GM10847 (cell line): Measurements from ENCODE around the gene MYO10.

ENCODE experiments used
- POLR2A ChIP-seq: IDR thresholded peaks from 2 replicates; pipeline ENCODE4 v1.6.1; 2011; ENCODE audit not compliant: insufficient read length; ENCODE audit errors: extremely low read depth

MYO10 gene

GRCh38 chr5:16907270-16907669 lies 28.8 kb downstream of the MYO10 start:
- no peak for TF ChIP-seq POLR2A

- no peak for TF ChIP-seq POLR2A
Measured at GRCh38 chr5:16906255-16906654, 29.8 kb downstream of the MYO10 start.

GRCh38 chr5:16903480-16904300 lies 32.4 kb downstream of the MYO10 start:
- TF ChIP-seq POLR2A, result no peak

- no peak for TF ChIP-seq POLR2A
Measured at GRCh38 chr5:16902846-16903245, 33.2 kb downstream of the MYO10 start.

GRCh38 chr5:16901021-16901644 lies 35.0 kb downstream of the MYO10 start:
- no peak for TF ChIP-seq POLR2A

- TF ChIP-seq POLR2A, result no peak
Measured at GRCh38 chr5:16899171-16899570, 36.9 kb downstream of the MYO10 start.

GRCh38 chr5:16897800-16898199 lies 38.3 kb downstream of the MYO10 start:
- no peak for TF ChIP-seq POLR2A

- TF ChIP-seq POLR2A, result no peak
Measured at GRCh38 chr5:16897284-16897704, 38.8 kb downstream of the MYO10 start.

- TF ChIP-seq POLR2A, result no peak
Measured at GRCh38 chr5:16896767-16897166, 39.3 kb downstream of the MYO10 start.

- TF ChIP-seq POLR2A, result no peak
Measured at GRCh38 chr5:16894236-16895057, 41.6 kb downstream of the MYO10 start.

GRCh38 chr5:16891033-16891432 lies 45.1 kb downstream of the MYO10 start:
- no peak for TF ChIP-seq POLR2A

GRCh38 chr5:16889972-16890519 lies 46.0 kb downstream of the MYO10 start:
- no peak for TF ChIP-seq POLR2A

- TF ChIP-seq POLR2A, result no peak
Measured at GRCh38 chr5:16889203-16889971, 46.7 kb downstream of the MYO10 start.

- TF ChIP-seq POLR2A, result no peak
Measured at GRCh38 chr5:16888694-16889124, 47.4 kb downstream of the MYO10 start.
